Measurements from ENCODE around the gene PAK2.
"Not testable (repeated sequence)": the region's sequence is repeated elsewhere in the genome, so short reads cannot be mapped to it uniquely, and the experiment has no call there.

PAK2 gene

GRCh38 chr3:196737655-196738054 is 2.0 kb upstream of the PAK2 start:
- H3K27me3 ChIP-seq (ENCODE audit: control insufficient read depth in 1 of 2, insufficient read depth in 2 of 2, low read length in 2 of 2): no peaks in the 10 kb centered on the region

GRCh38 chr3:196740481-196741248 is 1.0 kb downstream of the PAK2 start:
- no peaks in the 10 kb centered on the region for H3K27me3 ChIP-seq (ENCODE audit: control insufficient read depth in 1 of 2, insufficient read depth in 2 of 2, low read length in 2 of 2)
- no peaks in the 10 kb centered on the region for H3K9me3 ChIP-seq (ENCODE audit: control insufficient read depth in 2 of 2, low read length in 2 of 2)

More at GRCh38 chr3:196737655-196738054, 2.0 kb upstream of the PAK2 start:
- Histone ChIP-seq H3K9me3 (ENCODE audit: control insufficient read depth in 2 of 2, low read length in 2 of 2) (no peaks in the 10 kb centered on the region), H3K27ac (ENCODE audit: low read length) (no peak overlapping the region), H3K4me3 (ENCODE audit: low read length in 2 of 2) (no peak overlapping the region), H3K9ac (ENCODE audit: low read length in 2 of 2) (no peak overlapping the region), H3K4me1 (ENCODE audit: control insufficient read depth, insufficient read depth, low read length) (peaks cover 7% of the 10 kb centered on the region), H3K36me3 (ENCODE audit: control insufficient read depth in 2 of 2, insufficient read depth in 2 of 2, low read length in 2 of 2) (no peaks in the 10 kb centered on the region)

GRCh38 chr3:196741249-196741889 is 1.7 kb downstream of the PAK2 start:
- Histone ChIP-seq H3K9me3 (ENCODE audit: control insufficient read depth in 2 of 2, low read length in 2 of 2) (no peaks in the 10 kb centered on the region), H3K27me3 (ENCODE audit: control insufficient read depth in 1 of 2, insufficient read depth in 2 of 2, low read length in 2 of 2) (no peaks in the 10 kb centered on the region), H3K4me1 (ENCODE audit: control insufficient read depth, insufficient read depth, low read length) (peaks cover 7% of the 10 kb centered on the region), H3K36me3 (ENCODE audit: control insufficient read depth in 2 of 2, insufficient read depth in 2 of 2, low read length in 2 of 2) (no peaks in the 10 kb centered on the region), H3K4me3 (ENCODE audit: low read length in 2 of 2) (peak overlapping the region; percentile 89 to 90), H3K27ac (ENCODE audit: low read length) (peak overlapping the region; percentile 92), H3K9ac (ENCODE audit: low read length in 2 of 2) (peak overlapping the region; percentile 95 to 97)

More at GRCh38 chr3:196740481-196741248, 1.0 kb downstream of the PAK2 start:
- Histone ChIP-seq H3K9ac (ENCODE audit: low read length in 2 of 2) (peak overlapping the region; percentile 95 to 97), H3K36me3 (ENCODE audit: control insufficient read depth in 2 of 2, insufficient read depth in 2 of 2, low read length in 2 of 2) (no peaks in the 10 kb centered on the region), H3K4me1 (ENCODE audit: control insufficient read depth, insufficient read depth, low read length) (peaks cover 7% of the 10 kb centered on the region), H3K27ac (ENCODE audit: low read length) (peak overlapping the region; percentile 92), H3K4me3 (ENCODE audit: low read length in 2 of 2) (peak overlapping the region; percentile 89 to 90)

GRCh38 chr3:196743569-196743968 is 3.9 kb downstream of the PAK2 start:
- H3K9me3 ChIP-seq (ENCODE audit: control insufficient read depth in 2 of 2, low read length in 2 of 2); H3K4me1 ChIP-seq (ENCODE audit: control insufficient read depth, insufficient read depth, low read length): not testable (repeated sequence)

GRCh38 chr3:196749125-196749524 is 9.5 kb downstream of the PAK2 start:
- Histone ChIP-seq H3K36me3 (ENCODE audit: control insufficient read depth in 2 of 2, insufficient read depth in 2 of 2, low read length in 2 of 2) (peaks cover 0 to 2% of the 10 kb centered on the region in 2 donors), H3K27ac (ENCODE audit: low read length) (no peak overlapping the region), H3K9ac (ENCODE audit: low read length in 2 of 2) (no peak overlapping the region), H3K4me1 (ENCODE audit: control insufficient read depth, insufficient read depth, low read length) (no peaks in the 10 kb centered on the region), H3K27me3 (ENCODE audit: control insufficient read depth in 1 of 2, insufficient read depth in 2 of 2, low read length in 2 of 2) (no peaks in the 10 kb centered on the region), H3K9me3 (ENCODE audit: control insufficient read depth in 2 of 2, low read length in 2 of 2) (no peaks in the 10 kb centered on the region), H3K4me3 (ENCODE audit: low read length in 2 of 2) (no peak overlapping the region)

More at GRCh38 chr3:196743569-196743968, 3.9 kb downstream of the PAK2 start:
- H3K9ac ChIP-seq (ENCODE audit: low read length in 2 of 2); H3K4me3 ChIP-seq (ENCODE audit: low read length in 2 of 2); H3K36me3 ChIP-seq (ENCODE audit: control insufficient read depth in 2 of 2, insufficient read depth in 2 of 2, low read length in 2 of 2); H3K27me3 ChIP-seq (ENCODE audit: control insufficient read depth in 1 of 2, insufficient read depth in 2 of 2, low read length in 2 of 2); H3K27ac ChIP-seq (ENCODE audit: low read length): not testable (repeated sequence)

- Histone ChIP-seq H3K27me3 (ENCODE audit: control insufficient read depth in 1 of 2, insufficient read depth in 2 of 2, low read length in 2 of 2) (no peaks in the 10 kb centered on the region), H3K4me3 (ENCODE audit: low read length in 2 of 2) (no peak overlapping the region), H3K9ac (ENCODE audit: low read length in 2 of 2) (no peak overlapping the region), H3K9me3 (ENCODE audit: control insufficient read depth in 2 of 2, low read length in 2 of 2) (peaks cover 3 to 7% of the 10 kb centered on the region in 2 donors), H3K27ac (ENCODE audit: low read length) (no peak overlapping the region), H3K36me3 (ENCODE audit: control insufficient read depth in 2 of 2, insufficient read depth in 2 of 2, low read length in 2 of 2) (peaks cover 0 to 2% of the 10 kb centered on the region in 2 donors), H3K4me1 (ENCODE audit: control insufficient read depth, insufficient read depth, low read length) (no peaks in the 10 kb centered on the region)
Observed at GRCh38 chr3:196753201-196753600, 13.5 kb downstream of the PAK2 start.

- Histone ChIP-seq H3K4me1 (ENCODE audit: control insufficient read depth, insufficient read depth, low read length) (no peaks in the 10 kb centered on the region), H3K9ac (ENCODE audit: low read length in 2 of 2) (no peak overlapping the region), H3K4me3 (ENCODE audit: low read length in 2 of 2) (no peak overlapping the region), H3K27me3 (ENCODE audit: control insufficient read depth in 1 of 2, insufficient read depth in 2 of 2, low read length in 2 of 2) (no peaks in the 10 kb centered on the region), H3K9me3 (ENCODE audit: control insufficient read depth in 2 of 2, low read length in 2 of 2) (peaks cover 3 to 7% of the 10 kb centered on the region in 2 donors), H3K27ac (ENCODE audit: low read length) (no peak overlapping the region), H3K36me3 (ENCODE audit: control insufficient read depth in 2 of 2, insufficient read depth in 2 of 2, low read length in 2 of 2) (peaks cover 0 to under 1% of the 10 kb centered on the region in 2 donors)
Observed at GRCh38 chr3:196754091-196754981, 14.7 kb downstream of the PAK2 start.

GRCh38 chr3:196756732-196757131 is 17.1 kb downstream of the PAK2 start:
- Histone ChIP-seq H3K27me3 (ENCODE audit: control insufficient read depth in 1 of 2, insufficient read depth in 2 of 2, low read length in 2 of 2) (no peaks in the 10 kb centered on the region), H3K27ac (ENCODE audit: low read length) (no peak overlapping the region), H3K9me3 (ENCODE audit: control insufficient read depth in 2 of 2, low read length in 2 of 2) (peaks cover 3 to 7% of the 10 kb centered on the region in 2 donors), H3K4me1 (ENCODE audit: control insufficient read depth, insufficient read depth, low read length) (no peaks in the 10 kb centered on the region), H3K4me3 (ENCODE audit: low read length in 2 of 2) (no peak overlapping the region), H3K9ac (ENCODE audit: low read length in 2 of 2) (no peak overlapping the region), H3K36me3 (ENCODE audit: control insufficient read depth in 2 of 2, insufficient read depth in 2 of 2, low read length in 2 of 2) (no peaks in the 10 kb centered on the region)

GRCh38 chr3:196757876-196758739 is 18.5 kb downstream of the PAK2 start:
- no peaks in the 10 kb centered on the region for H3K4me1 ChIP-seq (ENCODE audit: control insufficient read depth, insufficient read depth, low read length)
- H3K9ac ChIP-seq (ENCODE audit: low read length in 2 of 2): no peak overlapping the region
- H3K36me3 ChIP-seq (ENCODE audit: control insufficient read depth in 2 of 2, insufficient read depth in 2 of 2, low read length in 2 of 2): no peaks in the 10 kb centered on the region
- no peak overlapping the region for H3K4me3 ChIP-seq (ENCODE audit: low read length in 2 of 2)
- H3K27me3 ChIP-seq (ENCODE audit: control insufficient read depth in 1 of 2, insufficient read depth in 2 of 2, low read length in 2 of 2): no peaks in the 10 kb centered on the region
- peaks cover 3 to 7% of the 10 kb centered on the region in 2 donors for H3K9me3 ChIP-seq (ENCODE audit: control insufficient read depth in 2 of 2, low read length in 2 of 2)
- H3K27ac ChIP-seq (ENCODE audit: low read length): no peak overlapping the region

- Histone ChIP-seq H3K9me3 (ENCODE audit: control insufficient read depth in 2 of 2, low read length in 2 of 2) (no peaks in the 10 kb centered on the region), H3K4me3 (ENCODE audit: low read length in 2 of 2) (no peak overlapping the region), H3K27me3 (ENCODE audit: control insufficient read depth in 1 of 2, insufficient read depth in 2 of 2, low read length in 2 of 2) (no peaks in the 10 kb centered on the region), H3K9ac (ENCODE audit: low read length in 2 of 2) (no peak overlapping the region), H3K36me3 (ENCODE audit: control insufficient read depth in 2 of 2, insufficient read depth in 2 of 2, low read length in 2 of 2) (no peaks in the 10 kb centered on the region), H3K4me1 (ENCODE audit: control insufficient read depth, insufficient read depth, low read length) (no peaks in the 10 kb centered on the region), H3K27ac (ENCODE audit: low read length) (no peak overlapping the region)
Observed at GRCh38 chr3:196763179-196763578, 23.5 kb downstream of the PAK2 start.

Measured in stomach smooth muscle (tissue), 2 donors.